HepG2 (cell line): ENCODE results near the gene ANKRD44. TPM values are rescaled to one million over a fixed set of nuclear protein-coding genes. Genes with fewer than 3 reads are reported as not detected.

Source experiments
- ATAC-seq: fragments of 200-7000 bp; cut with Tn5 transposase; 3 replicates; pipeline ENCODE4 v1.9.1; 2020; ENCODE audit warnings: mild to moderate bottlenecking, moderate library complexity
- BruUV-seq: library from RNA; stranded (reverse); fragments of 400-500 nt; replicated peaks from 2 replicates; lab custom pipeline; 2021; lab: Mats Ljungman, UMichigan
- CTCF ChIA-PET: fragments of 300-600 bp; formaldehyde crosslinking; extraction: SDS; loops from one replicate; lab custom pipeline; 2021; ENCODE audit warnings: low total read pairs, inconsistent platforms, low intra/inter-chr PET ratio; lab: Yijun Ruan, JAX
- POLR2A ChIA-PET: fragments of 350-600 bp; sonication (Branson Sonifier 250); formaldehyde crosslinking; loops from one replicate; lab custom pipeline; 2020; ENCODE audit warnings: antibody characterized with exemption, inconsistent platforms; lab: Yijun Ruan, JAX
- DNase-seq: peaks from one replicate; pipeline ENCODE4 v3.0.0-alpha.2; 2015; ENCODE audit warnings: low spot score
- FAIRE-seq: peaks from 3 replicates; lab custom pipeline; 2011; peaks lifted over from hg19 to GRCh38; lab: Jason Lieb, UNC
- H2AFZ ChIP-seq: one replicate; pipeline ENCODE4 v1.6.1; 2011; ENCODE audit warnings: low read length, inconsistent platforms
- H3K27ac ChIP-seq: fragments of 300-600 bp; 3 replicates; pipeline ENCODE4 v1.8.0; 2011; ENCODE audit warnings: mixed run types, mild to moderate bottlenecking, mixed read lengths, low read length, inconsistent platforms; ENCODE audit not compliant: insufficient read depth; ENCODE audit errors: extremely low read length
- H3K27me3 ChIP-seq, 2 experiments: fragments of 200-600 bp in 1 of 2; 2 replicates in 1 of 2; 3 replicates in 1 of 2; pipeline versions ENCODE4 v1.6.0 to v1.8.0; 2011; ENCODE audit warnings: low read length in 2 of 2, mild to moderate bottlenecking in 2 of 2, moderate library complexity in 2 of 2, inconsistent platforms in 1 of 2; ENCODE audit not compliant: insufficient read depth in 2 of 2, control insufficient read depth in 1 of 2
- H3K36me3 ChIP-seq, 2 experiments: fragments of 200-600 bp in 1 of 2; replicated peaks in 1 of 2; 2 replicates in 1 of 2; 3 replicates in 1 of 2; pipeline versions ENCODE4 v1.5.1 to v1.8.0; 2011; ENCODE audit warnings: low read length in 2 of 2, inconsistent platforms in 1 of 2; ENCODE audit not compliant: insufficient read depth in 2 of 2, control insufficient read depth in 1 of 2
- H3K4me1 ChIP-seq: 2 replicates; pipeline ENCODE4 v1.5.1; 2012; ENCODE audit warnings: low read length, inconsistent platforms; ENCODE audit not compliant: insufficient read depth
- H3K4me2 ChIP-seq: 2 replicates; pipeline ENCODE4 v1.6.0; 2011; ENCODE audit warnings: low read depth, low read length, inconsistent platforms
- H3K4me3 ChIP-seq, 3 experiments: fragments of 200-600 bp in 1 of 3; sonication (generic), shearing (Covaris generic) in 1 of 3; replicated peaks in 1 of 3; 2 replicates each; pipeline ENCODE4 v1.5.1; 2011 to 2016; ENCODE audit warnings: low read length in 3 of 3, inconsistent platforms in 2 of 3, low read depth in 2 of 3, mild to moderate bottlenecking in 2 of 3, control low read depth in 1 of 3, mixed read lengths in 1 of 3; ENCODE audit not compliant: insufficient read depth in 1 of 3
- H3K79me2 ChIP-seq: one replicate; pipeline ENCODE4 v1.6.1; 2011; ENCODE audit warnings: low read length, inconsistent platforms; ENCODE audit not compliant: insufficient read depth
- H3K9ac ChIP-seq: 2 replicates; pipeline ENCODE4 v1.6.0; 2011; ENCODE audit warnings: mild to moderate bottlenecking, low read depth, low read length, inconsistent platforms; ENCODE audit not compliant: insufficient read depth
- H3K9me3 ChIP-seq: 2 replicates; pipeline ENCODE4 v1.5.1; 2012; ENCODE audit warnings: mild to moderate bottlenecking, low read length
- H4K20me1 ChIP-seq: 2 replicates; pipeline ENCODE4 v1.6.0; 2011; ENCODE audit warnings: inconsistent platforms, mild to moderate bottlenecking, low read length, moderate library complexity; ENCODE audit not compliant: insufficient read depth
- GATA4 ChIP-seq: sonication (generic); IDR thresholded peaks from 2 replicates; pipeline ENCODE4 v1.6.1; 2016; ENCODE audit warnings: antibody characterized with exemption, low read depth, borderline replicate concordance
- HMG20A ChIP-seq: IDR thresholded peaks from 2 replicates; pipeline ENCODE4 v1.6.1; 2016; ENCODE audit warnings: borderline replicate concordance
- HNRNPH1 ChIP-seq: fragments of 200-400 bp; formaldehyde crosslinking; optimal IDR thresholded peaks from 2 replicates; pipeline ENCODE3; 2017; ENCODE audit warnings: mild to moderate bottlenecking, low read depth, low read length
- ZNF788 ChIP-seq: sonication (generic); formaldehyde crosslinking; IDR thresholded peaks from 2 replicates; pipeline ENCODE4 v1.5.0; 2020; ENCODE audit warnings: mild to moderate bottlenecking, missing genetic modification reagents, borderline replicate concordance
- WGBS: methylation state at CpG from one replicate; pipeline ENCODE4 v1.1.6; 2017; ENCODE audit warnings: low lambda C conversion rate; 5-methylcytosine and 5-hydroxymethylcytosine counted together
- in situ Hi-C: cut with HindIII; loops from 2 replicates; pipeline ENCODE4 v1.10.0; 2017; ENCODE audit warnings: low pct_unique_long_range_greater_than_20kb; ENCODE audit not compliant: extremely low pct_ligation_motif_present
- intact Hi-C: fragments of 100-400 bp; cut with micrococcal nuclease; formaldehyde crosslinking; loops from one replicate; pipeline ENCODE4 v1.10.0; 2022; ENCODE audit not compliant: unreplicated experiment
- polyA plus RNA-seq, 8 experiments: library from polyadenylated mRNA; depleted of rRNA in 3 of 8; stranded (reverse) in 7 of 8; unstranded in 1 of 8; fragments of >200 nt; fragmentation: Illumina TruSeq in 4 of 8; extraction: Trizol in 4 of 8; gene quantifications; 2 replicates each; pipeline versions ENCODE4 v1.2.1 to v1.2.3, GENCODE V29; 2011 to 2016; ENCODE audit warnings: low read depth in 4 of 8, missing spikeins in 1 of 8, mixed read lengths in 1 of 8; ENCODE audit not compliant: insufficient read depth in 1 of 8
- total RNA-seq, 5 experiments: library from RNA; depleted of rRNA; stranded (reverse); fragments of >200 nt; fragmentation: Illumina TruSeq; extraction: Trizol; gene quantifications; 2 replicates each; pipeline ENCODE4 v1.2.3, GENCODE V29; 2016; ENCODE audit warnings: low read depth in 1 of 5
- TF ChIP-seq, protein P1 (sequence below): sonication (generic); formaldehyde crosslinking; IDR thresholded peaks from 2 replicates; pipeline ENCODE4 v1.4.0; 2020; ENCODE audit warnings: mild to moderate bottlenecking, missing genetic modification reagents
- TF ChIP-seq, protein P2 (sequence below): sonication (generic); formaldehyde crosslinking; IDR thresholded peaks from 2 replicates; pipeline ENCODE4 v1.5.0; 2020; ENCODE audit warnings: mild to moderate bottlenecking, missing genetic modification reagents

The ANKRD44 gene
- total and polyA plus RNA-seq, 2 of the 13 experiments (the other 11 are each of a cell fraction or from before 2014, with no cell fraction given): 0.04 to 0.11 TPM

DNA sequence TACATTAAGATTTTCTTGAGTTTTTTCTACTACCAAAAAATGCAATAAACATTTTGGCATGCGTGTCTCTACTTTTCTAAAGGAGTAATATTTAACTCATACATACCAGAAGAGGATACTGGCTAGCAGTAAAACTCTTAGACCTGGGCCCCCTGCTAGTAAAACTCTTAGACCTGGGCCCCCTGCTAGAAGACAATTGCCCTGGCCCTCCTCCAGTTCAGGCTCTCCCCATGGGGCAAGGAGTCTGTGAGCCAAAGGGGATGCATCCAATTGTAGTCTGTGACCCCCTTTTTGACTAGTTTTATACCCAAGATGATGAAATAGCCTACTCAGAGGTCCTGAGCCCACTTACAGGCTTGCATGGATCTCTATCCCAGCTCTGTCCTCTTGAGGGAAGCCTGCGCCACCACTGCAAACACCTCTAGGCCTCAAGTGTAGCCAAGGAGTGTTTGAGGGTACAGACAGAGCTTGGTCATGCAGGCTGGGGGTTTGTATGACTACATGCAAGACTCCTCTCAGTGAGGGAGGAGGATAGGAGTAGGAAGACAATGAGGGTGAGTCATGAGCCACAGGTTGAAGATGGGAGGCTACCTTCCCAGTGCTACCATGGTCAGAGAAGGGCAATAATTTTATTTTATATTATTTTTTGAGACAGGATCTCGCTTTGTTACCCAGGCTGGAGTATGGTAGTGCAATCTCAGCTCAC, 338.9 kb downstream of the ANKRD44 start:
- DNase-seq: no peak
- ChIA-PET CTCF (no interaction called here), POLR2A (no interaction called here)
- H3K36me3 ChIP-seq: no peaks in the 10 kb centered on the region
- BruUV-seq: no TSS peak
- H3K27me3 ChIP-seq: 0 out of 5 replicates have a peak, but pooled peaks cover 0 to 3% of the 10 kb centered on the region in 2 experiments
- in situ Hi-C loops (no loop called here), intact Hi-C loops (no loop called here)
- no peak overlapping the region for H3K27ac ChIP-seq
- no peaks in the 10 kb centered on the region for H3K9me3 ChIP-seq
- H4K20me1 ChIP-seq: no peaks in the 10 kb centered on the region
- H3K79me2 ChIP-seq: no peaks in the 10 kb centered on the region
- no peak for FAIRE-seq
- no peaks in the 10 kb centered on the region for H3K4me1 ChIP-seq
- H3K4me3 ChIP-seq: no peak overlapping the region
- TF ChIP-seq, protein P1, sequence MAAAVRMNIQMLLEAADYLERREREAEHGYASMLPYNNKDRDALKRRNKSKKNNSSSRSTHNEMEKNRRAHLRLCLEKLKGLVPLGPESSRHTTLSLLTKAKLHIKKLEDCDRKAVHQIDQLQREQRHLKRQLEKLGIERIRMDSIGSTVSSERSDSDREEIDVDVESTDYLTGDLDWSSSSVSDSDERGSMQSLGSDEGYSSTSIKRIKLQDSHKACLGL (CRISPR knock-in tag): no peak
- no peak for TF ChIP-seq GATA4
- TF ChIP-seq, protein P2, sequence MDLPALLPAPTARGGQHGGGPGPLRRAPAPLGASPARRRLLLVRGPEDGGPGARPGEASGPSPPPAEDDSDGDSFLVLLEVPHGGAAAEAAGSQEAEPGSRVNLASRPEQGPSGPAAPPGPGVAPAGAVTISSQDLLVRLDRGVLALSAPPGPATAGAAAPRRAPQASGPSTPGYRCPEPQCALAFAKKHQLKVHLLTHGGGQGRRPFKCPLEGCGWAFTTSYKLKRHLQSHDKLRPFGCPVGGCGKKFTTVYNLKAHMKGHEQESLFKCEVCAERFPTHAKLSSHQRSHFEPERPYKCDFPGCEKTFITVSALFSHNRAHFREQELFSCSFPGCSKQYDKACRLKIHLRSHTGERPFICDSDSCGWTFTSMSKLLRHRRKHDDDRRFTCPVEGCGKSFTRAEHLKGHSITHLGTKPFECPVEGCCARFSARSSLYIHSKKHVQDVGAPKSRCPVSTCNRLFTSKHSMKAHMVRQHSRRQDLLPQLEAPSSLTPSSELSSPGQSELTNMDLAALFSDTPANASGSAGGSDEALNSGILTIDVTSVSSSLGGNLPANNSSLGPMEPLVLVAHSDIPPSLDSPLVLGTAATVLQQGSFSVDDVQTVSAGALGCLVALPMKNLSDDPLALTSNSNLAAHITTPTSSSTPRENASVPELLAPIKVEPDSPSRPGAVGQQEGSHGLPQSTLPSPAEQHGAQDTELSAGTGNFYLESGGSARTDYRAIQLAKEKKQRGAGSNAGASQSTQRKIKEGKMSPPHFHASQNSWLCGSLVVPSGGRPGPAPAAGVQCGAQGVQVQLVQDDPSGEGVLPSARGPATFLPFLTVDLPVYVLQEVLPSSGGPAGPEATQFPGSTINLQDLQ (CRISPR knock-in tag): no peak
- TF ChIP-seq HMG20A (CRISPR knock-in tag): no peak
- no peak for TF ChIP-seq ZNF788 (CRISPR knock-in tag)
- TF ChIP-seq HNRNPH1: no peak
- no peak overlapping the region for H3K9ac ChIP-seq
- H3K4me2 ChIP-seq: no peak overlapping the region
- 20% methylated on average over 3 of the region's 3 CpGs for WGBS
- ATAC-seq: no peak
- H2AFZ ChIP-seq: no peak overlapping the region
